ENCODE measurements around the gene XYLT1.

Gene XYLT1

DNA sequence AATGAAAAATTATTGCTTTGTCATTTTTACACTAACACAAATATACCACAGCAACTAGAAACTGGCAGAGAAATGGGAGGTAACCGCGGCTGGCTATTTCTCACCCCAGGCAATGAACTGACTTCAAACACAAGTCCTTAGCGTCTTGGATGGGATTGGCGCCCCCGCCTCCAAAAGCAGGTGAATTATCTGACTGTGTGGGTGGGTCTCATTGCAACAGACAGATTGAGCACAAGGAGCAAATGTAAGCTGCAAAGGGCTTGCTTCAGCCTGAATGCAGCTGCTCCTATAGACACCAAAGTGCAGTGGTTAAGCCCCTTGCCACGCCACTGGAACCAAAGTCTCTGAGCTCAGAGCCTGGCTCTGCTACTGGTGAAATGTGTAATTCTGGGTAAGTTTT, 225.0 kb downstream of the XYLT1 start:
- ATAC-seq = no peak

DNA sequence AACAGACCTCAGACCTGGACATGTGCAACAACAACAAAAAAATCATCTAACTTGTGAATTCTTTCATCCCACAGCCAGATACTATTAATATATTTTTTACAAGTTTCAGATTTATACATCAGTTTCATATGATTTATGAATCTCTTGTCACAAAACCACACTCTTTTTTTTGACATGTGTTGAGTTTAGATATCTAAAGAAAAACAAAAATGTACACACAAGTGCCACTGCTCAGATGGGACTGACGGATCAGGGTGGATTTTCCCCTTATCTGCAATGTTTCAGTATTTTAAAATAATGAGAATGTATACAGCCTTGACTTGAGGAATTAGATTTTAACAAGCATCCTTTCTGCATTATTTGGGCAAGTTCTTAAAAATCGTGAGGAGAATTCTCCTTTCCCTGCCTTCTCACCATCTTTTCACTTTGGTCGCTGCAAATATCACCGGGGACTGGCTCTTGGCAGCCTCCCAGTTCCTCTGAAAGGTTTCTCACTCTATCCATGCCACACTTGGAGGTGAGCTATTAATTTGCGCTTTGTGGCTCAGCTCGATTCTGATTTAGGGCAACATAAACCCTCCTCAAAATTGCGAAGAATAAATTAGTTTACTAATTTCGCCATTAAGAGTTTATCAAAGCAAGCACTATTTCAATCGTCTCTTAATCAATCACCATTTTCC, 225.7 kb downstream of the XYLT1 start:
- ATAC-seq = no peak

DNA sequence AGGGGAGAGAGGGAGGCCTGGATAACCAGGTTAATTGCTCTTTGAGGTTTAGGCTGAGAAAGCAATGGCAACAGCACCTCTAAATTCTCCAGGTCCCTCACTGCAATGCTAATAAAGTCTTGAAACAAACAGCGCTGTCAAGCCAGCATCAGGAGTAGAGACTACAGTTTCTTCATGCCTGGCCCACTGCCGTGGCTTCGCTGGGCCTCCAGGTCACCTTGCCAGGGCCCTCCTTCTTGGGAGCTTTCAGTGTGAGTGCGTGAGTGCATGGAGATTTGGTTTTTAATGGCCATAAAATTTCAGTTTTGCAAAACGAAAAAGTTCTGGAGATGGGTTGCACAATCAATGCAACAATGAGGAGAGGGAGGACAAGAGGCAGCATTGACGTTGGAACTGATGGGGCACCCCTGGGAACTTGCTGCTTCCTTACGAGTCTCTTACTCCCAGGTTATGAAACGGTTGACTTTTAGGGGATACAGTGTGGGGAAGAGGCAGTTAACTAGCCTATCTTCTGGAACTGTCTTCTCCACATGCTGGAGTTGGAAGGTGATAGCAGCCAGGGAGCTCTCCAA, 229.4 kb downstream of the XYLT1 start:
- ATAC-seq = no peak

DNA sequence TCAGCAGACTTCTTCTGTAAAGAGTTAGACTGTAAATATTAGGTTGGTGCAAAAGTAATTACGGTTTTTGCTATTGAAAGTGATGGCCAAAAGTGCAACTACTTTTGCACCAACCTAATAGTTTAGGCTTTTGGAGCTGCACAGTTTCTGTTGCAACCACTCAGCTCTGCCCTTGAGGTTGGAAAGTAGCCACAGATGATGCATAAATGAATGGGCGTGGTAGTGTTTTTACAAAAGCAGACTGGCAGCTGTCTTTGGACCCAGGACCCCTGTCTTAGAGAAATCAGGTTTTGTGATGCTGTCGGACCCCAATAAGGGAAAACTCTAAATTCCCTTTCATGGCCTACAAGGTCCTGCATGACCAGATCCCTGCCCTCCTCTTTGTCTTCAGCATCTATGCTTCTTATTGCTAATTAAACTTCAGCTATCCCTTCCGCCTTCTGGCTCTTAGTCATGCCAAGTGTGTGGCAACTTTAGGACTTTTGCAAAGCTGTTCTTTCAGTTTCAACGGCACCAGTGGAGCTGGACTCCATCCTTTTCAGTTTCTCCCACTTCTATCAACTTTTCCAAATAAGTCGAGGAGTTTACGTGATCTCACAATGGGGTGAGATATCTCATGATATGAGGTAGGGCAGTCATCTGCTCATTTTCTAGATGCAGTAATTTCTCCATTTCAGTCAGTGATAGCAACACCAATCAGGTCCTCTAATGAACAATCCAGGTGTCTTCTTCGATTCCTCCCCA, 232.3 kb downstream of the XYLT1 start:
- ATAC-seq = peak in 1 of 2 donors; percentile 49

DNA sequence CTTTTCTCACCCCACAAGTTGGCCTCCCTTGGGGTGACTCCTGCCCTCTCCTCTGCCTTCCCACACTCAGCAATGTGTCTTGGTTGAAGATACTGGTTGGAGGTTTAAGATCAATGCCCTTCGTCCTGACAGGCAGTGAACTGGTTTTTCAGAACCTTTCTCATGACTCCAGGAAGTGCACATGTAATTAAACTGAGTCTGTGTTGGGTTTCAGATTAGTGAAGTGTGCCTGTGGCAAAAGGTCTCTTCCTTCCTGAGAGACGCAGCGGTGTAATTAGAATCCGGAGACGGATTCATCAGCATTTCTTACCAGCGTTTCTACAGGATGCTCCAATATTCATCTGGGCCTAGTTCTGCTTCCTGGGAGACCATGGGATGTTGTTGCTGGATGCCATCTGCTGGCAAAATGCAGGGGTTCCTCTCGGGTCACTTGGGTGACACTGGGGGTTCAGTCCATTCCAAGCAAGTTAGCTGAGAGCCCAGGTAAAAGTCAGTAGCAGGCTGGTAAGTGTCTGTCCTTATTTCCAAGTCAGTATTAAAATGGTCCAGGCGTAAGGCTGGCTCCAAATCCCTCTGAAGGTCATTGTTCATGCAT, 233.3 kb downstream of the XYLT1 start:
- ATAC-seq = no peak

DNA sequence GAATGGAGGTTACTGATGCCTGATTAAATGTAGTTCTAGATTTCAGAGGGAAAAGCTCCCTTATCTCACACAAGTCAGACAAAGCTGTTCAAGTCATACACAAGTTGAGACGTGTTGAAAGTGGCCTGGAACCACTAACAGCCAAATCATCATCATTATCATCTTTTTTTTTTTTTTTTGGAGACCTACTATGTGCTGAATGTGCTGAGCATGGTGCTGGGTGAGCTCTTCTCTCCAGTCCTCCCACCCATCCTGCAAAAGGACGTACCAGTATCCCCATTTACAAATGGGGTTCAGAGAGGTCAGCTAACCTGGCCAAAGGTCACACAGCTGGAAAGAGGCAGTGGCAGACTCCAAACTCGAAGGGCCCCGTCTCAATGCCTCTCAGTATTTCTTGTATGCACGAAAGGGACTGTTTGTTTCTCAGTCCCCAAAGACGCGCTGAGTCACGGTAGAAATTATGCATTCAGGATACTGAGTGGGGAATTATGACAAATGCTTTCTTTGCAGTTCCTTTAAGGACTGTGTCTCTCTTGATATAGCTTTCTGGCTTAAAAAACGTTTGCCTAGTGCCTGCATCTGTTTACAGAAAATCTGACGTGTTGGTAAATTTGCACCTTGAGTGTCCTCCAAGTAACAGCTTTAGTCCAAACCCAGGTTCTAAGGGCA, 235.5 kb downstream of the XYLT1 start:
- no peak for ATAC-seq

DNA sequence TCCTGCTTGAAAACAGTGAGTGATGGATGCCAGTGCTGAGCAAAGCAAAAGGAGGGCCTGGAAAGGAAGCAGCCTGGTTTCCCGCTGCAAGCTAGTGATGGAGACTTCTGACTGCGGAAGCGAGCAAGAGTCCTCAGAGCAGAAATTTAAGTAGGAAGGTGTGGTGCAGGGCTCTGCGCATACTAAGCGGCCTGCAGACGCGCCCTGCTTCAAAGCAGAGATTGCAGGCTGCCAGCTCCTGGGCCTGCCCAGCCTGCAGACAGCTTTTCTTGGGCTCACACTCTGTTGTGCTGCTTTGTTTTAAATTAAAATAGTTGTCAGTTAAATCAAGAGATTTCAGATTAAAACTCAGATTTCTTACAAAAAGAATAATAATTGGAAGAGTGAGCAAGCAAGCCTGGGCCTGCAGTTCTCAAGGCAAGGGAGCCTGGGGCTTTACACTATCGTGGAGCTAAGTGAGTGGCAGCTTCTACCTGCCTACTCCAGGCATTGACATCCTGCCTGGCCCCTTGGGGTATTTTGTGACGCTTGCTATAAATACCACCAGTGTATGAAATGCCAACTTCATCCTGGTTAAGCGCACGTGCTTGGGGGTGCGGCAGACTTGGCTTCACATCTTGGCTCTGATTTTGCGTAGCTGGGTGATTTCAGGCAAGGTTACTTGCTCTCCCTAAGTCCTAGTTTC, 237.3 kb downstream of the XYLT1 start:
- ATAC-seq = no peak

DNA sequence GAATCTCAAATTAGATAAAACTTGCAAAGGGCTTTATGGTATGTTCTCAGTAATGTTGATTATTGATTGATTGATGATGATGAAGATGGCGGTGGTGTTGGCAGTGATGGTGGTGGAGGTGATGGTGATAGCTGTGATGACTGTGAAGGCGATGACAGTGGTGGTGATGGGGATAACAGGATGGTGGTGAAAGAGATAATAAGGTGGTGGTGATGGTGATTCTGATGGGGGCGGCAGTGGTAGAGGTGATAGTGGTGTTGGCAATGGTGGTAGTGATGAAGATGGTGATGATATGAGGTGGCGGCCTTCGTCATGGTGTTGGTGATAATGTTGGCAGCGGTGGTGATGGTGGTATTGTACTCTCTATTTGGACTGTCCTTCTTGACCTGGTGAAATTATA, 238.3 kb downstream of the XYLT1 start:
- no peak for ATAC-seq

DNA sequence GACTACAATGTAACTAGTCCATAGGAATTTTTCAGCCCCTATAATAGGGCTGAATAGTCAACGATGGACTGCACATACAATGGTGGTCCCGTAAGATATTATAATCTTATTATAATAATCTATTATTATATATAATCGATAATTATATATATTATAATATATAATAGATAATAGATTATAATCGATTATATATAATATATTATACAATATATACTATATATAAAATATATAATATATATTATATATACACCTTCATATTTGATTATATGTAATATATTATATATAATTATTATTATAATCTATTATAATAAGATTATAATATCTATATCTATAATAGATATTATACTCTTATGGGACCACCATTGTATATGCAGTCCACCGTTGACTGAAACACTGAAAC, 238.8 kb downstream of the XYLT1 start:
- no peak for ATAC-seq

DNA sequence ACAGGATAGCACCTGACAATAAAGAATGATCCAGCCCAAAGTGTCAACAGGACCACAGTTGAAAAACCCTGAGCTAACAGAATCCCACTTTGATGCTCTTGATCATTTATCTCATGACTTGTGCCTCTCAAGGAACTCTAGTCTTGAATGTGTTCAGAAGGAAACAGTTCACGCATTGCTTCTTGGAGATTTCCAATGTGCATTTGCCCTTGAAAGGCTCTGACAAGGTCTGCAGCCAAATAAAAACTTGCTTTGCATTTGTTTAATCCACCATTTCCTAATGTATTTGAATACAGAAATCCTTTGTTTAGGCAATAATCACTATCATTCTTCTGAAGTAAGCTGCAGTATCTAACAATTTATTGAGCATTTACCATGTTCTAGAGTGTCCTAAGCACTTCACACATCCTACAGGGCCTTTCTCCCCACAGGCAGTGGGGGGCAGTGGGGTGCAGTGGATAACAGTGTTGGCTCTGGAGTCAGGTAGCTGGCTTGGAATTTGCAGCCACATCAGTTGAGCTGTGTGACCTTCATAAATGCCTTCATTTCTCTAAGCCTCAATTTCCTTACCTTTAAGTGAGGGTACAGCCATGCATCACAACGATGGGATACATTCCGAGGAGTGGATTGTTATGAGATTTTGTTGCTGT, 239.7 kb downstream of the XYLT1 start:
- no peak for ATAC-seq

DNA sequence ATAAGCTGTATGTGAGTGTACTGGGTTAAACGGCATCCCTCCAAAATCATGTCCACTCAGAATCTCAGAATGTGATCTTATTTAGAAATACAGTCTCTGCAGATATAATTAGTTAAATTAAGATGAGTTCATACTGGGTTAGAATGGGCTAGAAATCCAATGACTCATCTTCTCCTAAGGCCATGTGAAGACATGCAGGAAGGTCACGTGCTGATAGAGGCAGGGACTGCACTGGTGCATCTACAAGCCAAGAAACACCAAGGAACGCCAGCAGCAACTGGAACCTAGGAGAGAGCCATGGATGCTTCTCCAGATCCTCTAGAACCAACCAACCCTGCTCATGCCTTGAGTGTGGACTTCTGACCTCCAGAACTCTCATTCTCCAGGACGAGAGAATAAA, 241.0 kb downstream of the XYLT1 start:
- ATAC-seq = no peak

DNA sequence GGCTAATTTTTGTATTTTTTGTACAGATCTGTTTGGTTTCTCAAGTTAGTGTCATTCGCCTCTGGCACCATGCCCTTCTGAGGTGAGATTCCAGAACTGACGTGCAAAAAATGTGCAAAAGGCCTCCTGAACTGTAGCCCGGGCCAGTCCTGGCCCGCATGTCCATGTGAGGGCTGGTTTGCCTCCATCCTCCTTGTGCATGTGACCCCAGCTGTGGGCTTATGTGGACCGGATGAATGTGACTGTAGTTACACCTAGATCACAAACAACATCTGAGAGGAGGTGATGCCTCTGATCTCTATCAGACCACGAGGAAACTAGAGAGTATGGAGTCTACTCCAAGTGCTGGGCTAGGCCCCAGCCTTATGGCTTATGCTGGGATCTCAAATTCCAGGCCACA, 241.6 kb downstream of the XYLT1 start:
- no peak for ATAC-seq

DNA sequence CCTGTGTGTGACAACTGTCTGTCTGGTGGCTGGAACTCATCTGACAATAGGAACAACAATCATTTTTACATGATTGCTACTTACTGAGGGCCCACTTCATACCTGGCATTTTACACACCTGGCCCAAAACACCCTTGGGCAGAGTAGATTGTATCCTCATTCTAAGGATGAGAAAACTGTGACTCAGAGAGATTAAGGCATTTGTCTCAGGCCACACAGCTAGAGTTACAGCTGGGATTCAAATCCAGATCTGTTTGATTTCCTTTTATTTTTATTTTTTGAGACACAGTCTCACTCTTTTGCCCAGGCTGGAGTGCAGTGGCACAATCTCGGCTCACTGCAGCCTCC, 242.1 kb downstream of the XYLT1 start:
- ATAC-seq = no peak

DNA sequence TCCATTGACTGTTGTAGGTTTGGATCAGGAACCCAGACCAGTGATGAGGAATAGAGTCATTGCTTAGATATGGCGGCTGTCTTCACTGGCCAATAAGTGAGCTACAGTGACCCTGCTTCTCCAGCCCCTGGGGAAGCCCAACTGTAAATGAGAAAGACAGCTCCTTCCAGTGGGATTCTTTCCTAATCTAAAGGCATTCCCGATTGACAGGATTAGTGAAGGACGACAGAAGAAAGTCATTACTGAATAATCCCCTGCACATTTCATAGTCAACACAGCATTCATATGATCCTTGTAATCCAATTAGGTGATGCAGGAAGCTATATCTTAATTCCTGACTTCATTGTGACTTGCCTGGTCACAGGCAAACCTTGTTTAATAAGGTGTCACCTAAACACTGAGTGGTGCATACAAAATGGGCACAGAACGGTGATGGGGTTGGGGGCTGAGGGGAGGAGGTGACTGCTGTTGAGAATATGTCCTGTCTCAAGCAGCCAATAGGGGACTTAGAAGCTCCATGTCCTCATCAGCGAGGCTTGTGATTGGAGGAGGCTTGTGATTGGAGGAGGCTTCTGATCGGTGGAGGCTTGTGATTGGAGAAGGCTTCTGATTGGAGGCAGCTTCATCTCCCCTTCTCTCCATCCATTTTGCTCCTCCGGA, 242.6 kb downstream of the XYLT1 start:
- ATAC-seq = no peak

DNA sequence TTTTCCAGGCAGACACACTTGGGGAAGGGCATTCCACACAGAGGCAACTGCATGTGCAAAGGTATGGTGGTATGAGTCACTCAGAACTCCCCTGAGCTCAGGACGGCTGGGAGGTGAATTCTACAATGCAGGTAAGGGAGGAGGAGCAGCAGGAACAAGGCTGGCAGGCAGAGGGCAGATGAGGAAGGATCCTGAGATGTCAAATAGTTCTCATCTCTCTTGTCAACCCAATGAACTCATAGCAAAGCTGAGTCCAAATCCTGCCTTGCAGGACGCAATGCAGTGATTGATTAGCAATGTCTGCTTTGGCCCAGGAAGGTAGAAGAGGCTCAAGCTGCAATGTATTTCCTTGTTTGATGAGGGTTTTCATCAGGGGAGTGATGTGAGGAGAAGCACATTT, 243.5 kb downstream of the XYLT1 start:
- ATAC-seq = no peak

DNA sequence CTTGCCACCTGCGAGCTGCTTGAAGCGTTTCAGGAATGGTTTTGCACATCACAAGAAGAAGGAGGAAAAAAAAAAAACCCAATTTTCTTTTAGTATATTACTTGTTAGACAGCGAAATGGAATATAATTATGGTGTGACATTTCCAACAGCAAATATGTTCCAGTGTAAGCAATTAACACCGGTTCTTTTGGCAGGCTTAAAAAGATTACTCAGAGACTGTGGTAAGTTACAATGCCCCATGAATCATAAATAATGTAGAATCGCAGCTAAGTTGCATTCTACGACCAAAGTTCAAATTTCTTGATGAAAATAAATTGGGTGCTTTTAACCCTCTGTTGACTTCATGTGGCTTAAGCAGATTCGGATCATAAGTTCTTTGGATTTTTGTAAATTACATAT, 245.2 kb downstream of the XYLT1 start:
- no peak for ATAC-seq

DNA sequence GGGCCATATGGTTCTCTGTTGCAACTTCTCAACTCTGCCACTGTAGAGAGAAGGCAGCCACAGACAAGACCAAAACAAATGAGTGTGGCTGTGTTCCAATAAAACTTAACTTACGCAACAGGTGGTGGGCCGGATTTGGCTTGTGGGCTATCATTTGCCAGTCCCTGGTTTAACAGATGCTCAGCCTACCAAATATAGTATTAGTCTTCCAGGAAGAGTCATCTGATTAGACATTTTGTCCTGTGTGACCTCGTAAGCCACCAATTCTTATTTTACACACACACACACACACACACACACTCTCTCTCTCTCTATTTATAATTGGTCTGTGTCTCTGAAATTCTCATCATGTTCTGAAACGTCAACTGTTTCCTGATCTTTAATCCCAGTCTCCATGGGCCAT, 245.9 kb downstream of the XYLT1 start:
- no peak for ATAC-seq

DNA sequence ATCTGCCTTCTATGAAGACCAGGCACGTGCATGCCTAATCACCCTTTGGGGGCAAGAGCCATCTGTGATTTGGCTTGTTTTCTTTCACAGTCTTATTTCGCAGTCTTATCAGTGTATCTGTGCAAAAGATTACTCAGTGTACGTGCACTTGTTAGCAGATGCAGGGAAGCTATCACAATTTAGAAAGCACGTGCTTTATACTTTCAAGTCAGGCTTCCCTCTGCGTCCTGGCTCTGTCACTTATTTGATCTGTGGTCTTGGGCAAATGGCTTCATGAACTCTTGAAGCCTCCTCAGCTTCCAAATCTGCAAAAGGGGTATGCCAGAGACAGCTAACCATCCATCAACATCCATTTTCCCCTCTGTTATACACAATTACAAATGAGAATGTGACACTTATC, 246.4 kb downstream of the XYLT1 start:
- ATAC-seq = no peak

DNA sequence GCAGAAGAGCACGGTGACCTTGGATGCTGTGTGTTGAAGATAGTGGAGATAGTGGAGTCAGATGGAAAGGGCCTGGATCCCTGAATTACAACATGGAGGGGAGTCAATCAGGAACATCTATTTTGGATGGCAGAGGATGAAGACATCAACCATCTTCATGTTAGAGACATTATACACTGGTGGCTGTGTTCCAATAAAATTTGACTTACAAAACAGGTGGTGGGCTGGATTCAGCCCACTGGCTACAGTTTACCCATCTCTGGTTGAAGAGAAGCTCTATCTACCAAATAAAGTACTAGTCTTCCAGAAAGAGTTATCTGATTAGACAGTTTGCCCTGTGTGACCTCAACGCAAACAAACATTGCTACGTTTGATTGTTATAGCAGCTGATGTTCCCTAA, 247.2 kb downstream of the XYLT1 start:
- no peak for ATAC-seq

DNA sequence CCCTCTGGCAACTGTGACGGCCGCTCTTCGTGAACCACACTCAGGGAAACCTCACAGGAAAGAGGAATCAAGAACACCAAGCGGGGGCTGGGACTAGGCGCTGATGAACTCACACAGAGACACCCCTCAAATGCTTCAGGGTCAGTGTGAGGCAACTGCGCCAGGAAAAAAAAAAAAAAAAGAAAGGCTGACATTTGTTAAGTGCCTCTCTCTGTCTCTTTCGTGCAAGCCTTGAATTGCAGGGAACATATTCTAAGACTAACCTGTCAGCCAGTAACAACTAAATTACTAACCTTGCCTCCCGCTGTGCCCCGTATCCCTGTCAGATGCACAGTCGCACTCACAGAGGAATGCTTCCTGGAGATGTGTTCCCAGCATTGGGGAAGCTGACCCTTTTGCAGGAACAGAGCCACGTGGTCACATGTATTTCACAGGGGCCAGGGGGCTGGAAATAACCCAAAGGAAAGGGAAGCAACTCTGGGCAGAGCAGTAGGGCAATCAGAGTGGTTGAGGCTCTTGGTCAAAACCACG, 247.8 kb downstream of the XYLT1 start:
- ATAC-seq = no peak

DNA sequence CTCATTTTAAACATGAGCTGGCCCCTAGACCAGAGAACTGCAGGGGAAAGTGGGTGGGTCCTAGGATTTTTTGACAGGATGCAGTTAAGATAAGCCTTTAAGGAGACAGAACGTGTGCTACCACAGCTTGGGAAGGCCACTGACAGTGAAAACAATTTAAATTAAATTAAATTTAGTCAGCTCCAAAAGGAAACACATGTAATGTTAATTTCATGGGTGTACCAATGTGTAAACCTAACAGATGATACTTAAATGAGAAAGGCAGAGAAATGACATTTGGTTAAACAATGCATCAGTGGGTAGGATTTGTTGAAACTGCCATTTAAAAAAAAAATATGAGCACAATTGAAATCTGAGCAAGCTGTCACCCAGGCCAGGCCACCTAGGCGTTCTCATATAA, 250.8 kb downstream of the XYLT1 start:
- ATAC-seq = no peak

DNA sequence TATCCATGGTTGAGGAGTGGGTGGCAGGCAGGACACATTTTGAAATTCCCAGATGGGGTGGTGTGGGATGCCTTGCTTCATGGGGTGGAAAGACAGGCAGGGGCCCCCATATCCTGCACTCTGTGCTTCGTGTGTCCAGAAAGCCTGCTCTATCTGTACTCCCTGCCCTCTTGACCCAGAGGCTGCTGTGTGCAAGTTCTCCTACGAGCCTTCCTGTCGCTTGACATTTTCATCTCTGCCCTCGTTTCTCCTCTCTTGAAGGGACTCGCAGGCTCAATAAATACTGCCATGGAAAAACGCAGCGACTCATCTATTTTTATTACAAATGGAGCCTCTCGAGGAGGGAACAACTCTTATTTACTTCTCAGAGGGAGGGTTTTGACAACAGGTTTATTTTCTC, 254.8 kb downstream of the XYLT1 start:
- no peak for ATAC-seq

Measured in activated CD4-positive, CD25-positive, alpha-beta regulatory T cell treated with anti-CD3 and anti-CD28 coated beads, Interleukin-2, amount 50 U/mL, for 24 hours (primary cell).